Neutrophil (primary cell): ENCODE measurements around the gene CLEC2B.

Experiments
- H3K27ac ChIP-seq: fragments of 200-600 bp; sonication (generic); 2 replicates; pipeline ENCODE4 v1.5.1; 2016; ENCODE audit warnings: mild to moderate bottlenecking, moderate library complexity
- H3K27me3 ChIP-seq: fragments of 200-600 bp; sonication (generic); 2 replicates; pipeline ENCODE4 v1.6.0; 2016; ENCODE audit warnings: mild to moderate bottlenecking
- H3K36me3 ChIP-seq: fragments of 200-600 bp; sonication (generic); 2 replicates; pipeline ENCODE4 v1.5.1; 2017
- H3K4me1 ChIP-seq, 2 experiments: fragments of 200-600 bp in 1 of 2; sonication (generic) in 1 of 2; 1 replicate in 1 of 2; 2 replicates in 1 of 2; pipeline versions ENCODE4 v1.5.1 to v1.6.1; 2013 to 2016; ENCODE audit warnings: low read depth in 1 of 2, low read length in 1 of 2, mild to moderate bottlenecking in 1 of 2, moderate library complexity in 1 of 2; ENCODE audit not compliant: control insufficient read depth in 1 of 2, insufficient read depth in 1 of 2
- H3K4me3 ChIP-seq, 2 experiments: fragments of 200-600 bp in 1 of 2; sonication (generic) in 1 of 2; 1 replicate in 1 of 2; 2 replicates in 1 of 2; pipeline ENCODE4 v1.5.1; 2013 to 2016; ENCODE audit warnings: low read depth in 1 of 2, low read length in 1 of 2, mild to moderate bottlenecking in 1 of 2, moderate library complexity in 1 of 2
- H3K9me3 ChIP-seq: fragments of 200-600 bp; sonication (generic); 2 replicates; pipeline ENCODE4 v1.5.1; 2016
- TF ChIP-seq, protein P1 (sequence below): fragments of 200-600 bp; sonication (generic); IDR thresholded peaks from 2 replicates; pipeline ENCODE4 v1.5.1; 2016; ENCODE audit warnings: antibody characterized with exemption

CLEC2B gene

DNA sequence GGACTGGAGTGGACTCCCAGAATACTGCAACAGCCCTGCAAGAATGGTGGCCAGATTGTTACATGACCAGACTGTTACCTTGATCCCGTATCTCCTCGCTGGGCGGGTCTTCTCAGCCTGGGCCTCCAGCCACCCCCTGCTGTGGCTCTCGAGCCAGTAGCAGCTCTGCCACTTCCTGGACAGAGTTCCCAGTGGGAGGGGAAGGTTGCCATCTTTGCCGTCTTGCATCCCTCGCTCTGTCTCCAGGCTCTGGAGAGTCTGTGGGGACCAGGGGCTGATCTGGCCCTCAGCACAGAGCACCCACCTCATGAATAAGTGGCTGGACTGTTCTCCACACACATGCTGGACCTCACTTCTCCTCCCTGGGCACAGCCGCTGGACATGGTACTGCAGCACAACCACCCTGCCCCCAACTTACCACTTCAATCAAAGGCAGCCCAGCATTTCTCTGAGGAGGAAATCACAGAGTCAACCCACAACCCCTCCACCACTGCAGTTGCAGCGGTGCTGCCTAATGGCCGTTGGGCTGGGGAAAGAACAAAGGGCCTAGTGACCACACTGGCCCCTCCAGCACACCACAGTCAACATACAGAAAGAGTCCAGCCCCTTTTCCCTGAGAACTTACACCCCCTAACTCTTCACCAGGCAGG is 48.7 kb downstream of the CLEC2B start:
- TF ChIP-seq, protein P1, sequence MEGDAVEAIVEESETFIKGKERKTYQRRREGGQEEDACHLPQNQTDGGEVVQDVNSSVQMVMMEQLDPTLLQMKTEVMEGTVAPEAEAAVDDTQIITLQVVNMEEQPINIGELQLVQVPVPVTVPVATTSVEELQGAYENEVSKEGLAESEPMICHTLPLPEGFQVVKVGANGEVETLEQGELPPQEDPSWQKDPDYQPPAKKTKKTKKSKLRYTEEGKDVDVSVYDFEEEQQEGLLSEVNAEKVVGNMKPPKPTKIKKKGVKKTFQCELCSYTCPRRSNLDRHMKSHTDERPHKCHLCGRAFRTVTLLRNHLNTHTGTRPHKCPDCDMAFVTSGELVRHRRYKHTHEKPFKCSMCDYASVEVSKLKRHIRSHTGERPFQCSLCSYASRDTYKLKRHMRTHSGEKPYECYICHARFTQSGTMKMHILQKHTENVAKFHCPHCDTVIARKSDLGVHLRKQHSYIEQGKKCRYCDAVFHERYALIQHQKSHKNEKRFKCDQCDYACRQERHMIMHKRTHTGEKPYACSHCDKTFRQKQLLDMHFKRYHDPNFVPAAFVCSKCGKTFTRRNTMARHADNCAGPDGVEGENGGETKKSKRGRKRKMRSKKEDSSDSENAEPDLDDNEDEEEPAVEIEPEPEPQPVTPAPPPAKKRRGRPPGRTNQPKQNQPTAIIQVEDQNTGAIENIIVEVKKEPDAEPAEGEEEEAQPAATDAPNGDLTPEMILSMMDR: no peak

GRCh38 chr12:9813821-9814798 is 55.0 kb downstream of the CLEC2B start:
- Histone ChIP-seq H3K4me3 (peak overlapping the region; percentile 52 to 60), H3K4me1 (peaks cover 28 to 34% of the 10 kb centered on the region in 2 experiments), H3K9me3 (no peaks in the 10 kb centered on the region), H3K27me3 (no peaks in the 10 kb centered on the region), H3K27ac (peak overlapping the region; percentile 59), H3K36me3 (no peaks in the 10 kb centered on the region)
- TF ChIP-seq, protein P1: peak; percentile 96

More for the DNA sequence above, 48.7 kb downstream of the CLEC2B start:
- Histone ChIP-seq H3K36me3 (no peaks in the 10 kb centered on the region), H3K27ac (no peak overlapping the region), H3K9me3 (no peaks in the 10 kb centered on the region), H3K4me1 (no peaks in the 10 kb centered on the region), H3K27me3 (no peaks in the 10 kb centered on the region), H3K4me3 (no peak overlapping the region)

- Histone ChIP-seq H3K9me3 (no peaks in the 10 kb centered on the region), H3K27ac (no peak overlapping the region), H3K4me1 (peaks cover 28 to 34% of the 10 kb centered on the region in 2 experiments), H3K36me3 (no peaks in the 10 kb centered on the region), H3K27me3 (no peaks in the 10 kb centered on the region), H3K4me3 (no peak overlapping the region)
- TF ChIP-seq, protein P1: no peak
Observed at GRCh38 chr12:9811621-9812020, 57.5 kb downstream of the CLEC2B start.

DNA sequence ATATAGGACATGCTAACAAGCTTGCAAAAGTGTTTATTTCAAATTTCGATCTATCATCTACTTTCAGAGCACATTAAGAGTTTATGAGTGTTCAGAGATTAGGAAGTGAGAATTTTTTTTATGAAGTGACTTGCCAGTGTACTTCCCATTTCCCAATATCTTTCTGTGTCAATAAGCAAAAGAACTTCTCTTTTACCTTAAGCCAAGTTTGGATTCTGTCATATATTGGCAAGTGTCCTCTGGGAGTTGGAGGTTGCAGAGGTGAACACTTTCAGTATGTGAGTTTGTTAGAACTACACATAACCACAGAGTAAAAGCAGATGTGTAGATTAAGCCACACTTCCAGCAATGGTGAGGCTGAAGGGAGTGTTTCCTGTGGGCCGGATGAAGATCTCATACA is 58.5 kb downstream of the CLEC2B start:
- TF ChIP-seq, protein P1: no peak
- no peaks in the 10 kb centered on the region for H3K27me3 ChIP-seq
- H3K4me3 ChIP-seq: peak overlapping the region in 1 of 2 experiments; percentile 32
- H3K36me3 ChIP-seq: no peaks in the 10 kb centered on the region
- H3K4me1 ChIP-seq: peaks cover 28 to 34% of the 10 kb centered on the region in 2 experiments
- H3K9me3 ChIP-seq: no peaks in the 10 kb centered on the region
- H3K27ac ChIP-seq: peak overlapping the region; percentile 61

DNA sequence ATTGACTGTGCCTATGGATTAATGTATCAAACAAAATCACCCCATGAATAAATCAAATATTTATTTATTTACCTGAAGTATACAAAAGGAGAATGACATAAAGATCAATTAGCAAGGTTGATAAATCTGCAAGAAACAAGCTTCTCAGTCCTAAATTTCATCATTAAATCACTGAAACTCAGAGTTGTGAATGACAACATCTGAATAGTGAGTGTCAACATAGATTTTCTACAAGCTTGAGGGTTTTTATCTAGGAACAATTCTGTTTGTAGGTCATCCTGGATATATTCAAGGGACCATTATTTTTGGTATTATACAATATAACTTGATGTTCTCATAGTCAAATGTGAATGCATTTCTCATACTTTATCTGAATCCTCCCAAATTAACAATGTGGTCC is 59.3 kb downstream of the CLEC2B start:
- Histone ChIP-seq H3K36me3 (no peaks in the 10 kb centered on the region), H3K4me1 (peaks cover 28 to 34% of the 10 kb centered on the region in 2 experiments)

More for the DNA sequence above, 59.3 kb downstream of the CLEC2B start:
- Histone ChIP-seq H3K9me3 (no peaks in the 10 kb centered on the region), H3K27me3 (no peaks in the 10 kb centered on the region), H3K4me3 (no peak overlapping the region), H3K27ac (peak overlapping the region; percentile 61)
- TF ChIP-seq, protein P1: no peak
